HG03432 (cell line): ENCODE data around the gene CAMTA1.

ENCODE experiments used
- ATAC-seq: cut with Tn5 transposase; IDR thresholded peaks from one replicate; pipeline ENCODE4 v1.9.1; 2021; ENCODE audit warnings: mild to moderate bottlenecking, moderate library complexity; ENCODE audit not compliant: unreplicated experiment

The CAMTA1 gene

GRCh38 chr1:7062346-7063061 lies 277.2 kb downstream of the CAMTA1 start:
- no peak for ATAC-seq

GRCh38 chr1:7063981-7064380 lies 278.7 kb downstream of the CAMTA1 start:
- no peak for ATAC-seq

DNA sequence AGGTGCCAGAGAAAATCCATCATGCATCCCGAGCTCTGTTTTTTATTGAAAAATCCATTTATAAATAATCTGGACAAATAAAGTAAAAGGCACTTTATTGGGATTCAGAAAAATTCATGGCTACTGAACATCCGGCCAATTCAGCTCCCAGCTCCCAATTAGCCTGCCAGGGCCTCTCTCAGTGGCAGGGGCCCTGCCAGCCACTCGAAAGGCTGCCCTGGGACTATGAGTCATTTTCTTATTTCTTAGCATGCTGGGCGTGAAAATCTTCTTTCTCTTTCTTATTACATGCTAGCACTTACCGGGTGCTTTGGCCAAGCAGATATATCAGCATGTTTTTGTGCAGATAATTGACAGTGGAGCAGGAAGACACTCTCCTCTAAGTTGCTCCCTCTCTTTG lies 283.3 kb downstream of the CAMTA1 start:
- ATAC-seq, result no peak

DNA sequence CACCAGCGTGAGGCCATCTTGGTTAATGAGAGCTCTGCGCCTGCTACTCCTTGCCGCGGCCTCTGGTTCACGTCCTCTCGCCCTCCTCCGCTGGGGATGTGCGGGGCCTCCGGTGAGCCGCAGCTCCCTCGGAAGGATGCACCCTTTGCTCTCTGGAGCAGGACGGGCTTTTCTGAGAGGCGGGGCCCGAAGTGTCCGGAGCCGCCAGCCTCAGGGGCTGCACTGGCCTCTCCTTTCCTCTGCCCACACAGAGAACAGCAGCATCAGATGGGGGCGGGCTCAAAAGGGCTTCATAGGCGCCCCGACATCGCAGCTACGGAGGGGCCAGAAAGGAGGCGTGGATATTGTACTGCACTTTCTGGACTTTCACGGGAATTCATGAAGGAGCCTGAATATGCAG lies 284.7 kb downstream of the CAMTA1 start:
- ATAC-seq, result no peak

GRCh38 chr1:7070389-7071029 lies 285.3 kb downstream of the CAMTA1 start:
- ATAC-seq, result peak; percentile 39

GRCh38 chr1:7076117-7076516 lies 290.9 kb downstream of the CAMTA1 start:
- no peak for ATAC-seq

DNA sequence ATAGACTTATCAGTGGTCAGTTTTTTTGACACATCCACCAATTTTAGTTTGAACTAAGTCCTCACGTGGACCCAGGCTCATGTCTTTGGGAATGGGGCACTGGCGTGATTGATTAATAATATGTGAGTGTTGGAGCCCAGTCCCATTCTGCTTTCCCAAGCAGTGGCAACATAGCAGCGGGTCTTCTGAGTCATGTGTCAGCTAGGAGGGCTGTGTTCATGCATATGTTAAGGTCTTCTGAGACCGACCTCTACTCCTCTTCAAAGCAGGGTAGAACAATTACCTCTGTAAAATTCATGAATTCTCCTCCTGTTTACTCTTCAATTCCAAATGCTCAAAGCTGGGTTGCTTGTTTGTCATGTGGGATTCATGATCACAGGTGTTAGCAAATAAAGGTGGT lies 291.3 kb downstream of the CAMTA1 start:
- ATAC-seq, result no peak

DNA sequence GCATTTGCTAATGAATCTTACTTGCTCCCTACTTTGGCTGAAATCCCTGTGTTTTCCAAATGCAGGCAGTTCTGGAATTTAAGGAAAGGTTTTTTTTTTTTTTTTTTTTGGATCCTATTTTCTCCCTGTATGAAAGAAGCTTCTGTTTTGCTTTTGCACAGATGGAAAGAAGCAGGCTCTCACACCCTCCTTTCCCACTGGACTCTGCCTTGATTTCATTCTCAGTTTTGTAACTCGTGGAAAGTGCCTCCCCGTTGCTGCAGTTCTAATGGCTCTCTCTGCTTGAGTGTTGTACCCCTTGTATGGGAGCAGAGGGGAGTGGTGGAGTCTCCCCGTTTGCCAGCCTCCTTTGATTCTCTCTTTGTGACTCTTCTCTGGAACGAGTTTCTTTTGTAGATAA lies 291.9 kb downstream of the CAMTA1 start:
- no peak for ATAC-seq

- ATAC-seq, result no peak
Measured at GRCh38 chr1:7077970-7078369, 292.7 kb downstream of the CAMTA1 start.

GRCh38 chr1:7079637-7080036 lies 294.4 kb downstream of the CAMTA1 start:
- no peak for ATAC-seq

DNA sequence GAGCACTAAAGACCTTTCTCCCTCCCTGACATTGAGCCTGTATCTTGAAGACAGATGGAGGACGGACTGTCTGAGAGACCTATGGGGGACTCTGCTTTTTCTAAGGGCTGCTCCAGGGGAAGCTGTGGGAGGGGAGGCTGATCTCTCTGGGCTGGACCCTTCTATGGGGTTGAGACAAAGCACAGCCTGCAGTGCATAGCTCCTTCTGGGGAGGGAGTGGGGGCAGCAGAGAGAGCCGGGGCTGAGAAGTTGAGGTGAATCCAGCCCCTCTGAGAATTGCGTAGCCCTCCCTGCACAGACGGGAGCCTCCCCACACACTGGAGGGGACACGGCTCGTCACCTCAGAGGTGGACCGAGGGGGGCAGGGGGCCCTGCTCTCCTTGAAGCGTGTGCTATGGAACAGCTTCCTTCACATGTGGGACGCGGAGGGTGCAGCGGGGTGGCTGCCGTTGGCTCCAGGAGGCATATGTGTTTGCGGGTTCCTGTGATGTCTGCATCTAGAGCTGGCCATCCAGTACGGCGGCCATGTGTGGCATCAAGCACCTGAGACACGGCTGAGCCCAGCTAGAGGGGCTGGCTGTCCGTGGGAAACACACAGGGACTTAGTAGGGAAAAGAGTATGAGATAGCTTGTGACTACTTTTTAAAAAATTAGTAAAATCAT lies 299.1 kb downstream of the CAMTA1 start:
- ATAC-seq, result no peak

DNA sequence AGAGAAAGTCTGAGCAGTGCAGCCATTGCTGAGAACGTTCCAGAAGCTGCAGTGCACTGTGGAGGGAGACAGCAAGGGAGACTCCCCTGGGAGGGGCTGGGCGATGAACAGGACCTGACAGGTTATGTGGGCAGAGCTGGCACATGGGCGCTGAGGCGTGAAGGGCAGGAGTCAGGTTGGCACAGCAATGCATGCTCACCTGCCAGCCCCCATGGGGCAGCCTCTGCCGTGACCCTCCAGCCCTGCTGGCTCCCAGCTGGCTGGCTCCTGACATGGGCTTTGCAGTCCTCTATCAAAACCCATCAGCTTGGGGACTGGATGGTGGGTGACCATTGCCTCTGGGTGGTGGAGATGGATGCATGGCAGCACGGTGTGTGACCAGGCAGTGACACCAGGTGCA lies 300.3 kb downstream of the CAMTA1 start:
- no peak for ATAC-seq

GRCh38 chr1:7086106-7086505 lies 300.9 kb downstream of the CAMTA1 start:
- no peak for ATAC-seq

GRCh38 chr1:7087888-7088287 lies 302.6 kb downstream of the CAMTA1 start:
- no peak for ATAC-seq

DNA sequence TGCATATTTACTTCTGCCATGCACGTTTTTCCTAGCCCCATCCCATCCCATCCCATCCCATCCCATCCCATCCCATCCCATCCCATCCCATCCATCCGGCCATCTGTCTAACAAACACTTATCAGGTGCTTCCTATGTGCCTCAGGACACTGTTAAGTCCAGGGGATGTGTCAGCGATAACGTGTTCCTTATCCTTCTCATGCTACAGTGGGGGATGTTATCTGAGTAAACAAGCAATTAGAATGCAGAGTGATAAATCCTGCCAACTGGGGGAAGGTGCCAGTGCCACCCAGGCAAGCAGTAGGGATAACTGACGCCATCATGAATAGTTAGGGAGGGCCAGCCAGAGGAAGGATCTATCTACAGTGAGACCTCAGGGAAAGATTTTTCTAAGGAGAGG lies 304.2 kb downstream of the CAMTA1 start:
- no peak for ATAC-seq

- no peak for ATAC-seq
Measured at GRCh38 chr1:7093297-7093696, 308.0 kb downstream of the CAMTA1 start.

- no peak for ATAC-seq
Measured at GRCh38 chr1:7094086-7094485, 308.8 kb downstream of the CAMTA1 start.

- ATAC-seq, result no peak
Measured at GRCh38 chr1:7094509-7094908, 309.3 kb downstream of the CAMTA1 start.

GRCh38 chr1:7095343-7095964 lies 310.2 kb downstream of the CAMTA1 start:
- ATAC-seq, result no peak

- no peak for ATAC-seq
Measured at GRCh38 chr1:7097938-7098592, 312.8 kb downstream of the CAMTA1 start.

GRCh38 chr1:7098641-7099040 lies 313.4 kb downstream of the CAMTA1 start:
- no peak for ATAC-seq
